DOHH2 (cell line): ENCODE data around the gene FASLG.
A peak's percentile ranks its signal among the peaks of the same experiment; 100 is the strongest.

Experiments used
- H3F3A ChIP-seq: fragments of 200-600 bp; sonication (generic), shearing (Covaris generic); 2 replicates; pipeline ENCODE4 v1.6.0; 2016; ENCODE audit warnings: antibody characterized with exemption, mild to moderate bottlenecking; ENCODE audit not compliant: control insufficient read depth, insufficient read depth
- H3K27ac ChIP-seq: fragments of 200-600 bp; sonication (generic); 2 replicates; pipeline ENCODE4 v1.5.1; 2014; ENCODE audit warnings: low read depth, mild to moderate bottlenecking, low read length, moderate library complexity
- H3K27me3 ChIP-seq: fragments of 200-600 bp; sonication (generic); 2 replicates; pipeline ENCODE4 v1.6.1; 2014; ENCODE audit warnings: mild to moderate bottlenecking, low read length, mixed read lengths; ENCODE audit not compliant: control insufficient read depth
- H3K36me3 ChIP-seq: fragments of 200-600 bp; sonication (generic); 2 replicates; pipeline ENCODE4 v1.6.1; 2014; ENCODE audit warnings: mild to moderate bottlenecking, low read length, moderate library complexity, mixed read lengths; ENCODE audit not compliant: control insufficient read depth
- H3K4me1 ChIP-seq: fragments of 200-600 bp; sonication (generic); 2 replicates; pipeline ENCODE4 v1.6.1; 2014; ENCODE audit warnings: mild to moderate bottlenecking, low read length, mixed read lengths; ENCODE audit not compliant: control insufficient read depth
- H3K4me2 ChIP-seq: fragments of 200-600 bp; sonication (generic); 2 replicates; pipeline ENCODE4 v1.6.0; 2014; ENCODE audit warnings: mild to moderate bottlenecking, low read length, moderate library complexity
- H3K4me3 ChIP-seq: fragments of 200-600 bp; sonication (generic); 2 replicates; pipeline ENCODE4 v1.5.1; 2014; ENCODE audit warnings: mild to moderate bottlenecking, low read length, mixed read lengths
- H3K79me2 ChIP-seq: fragments of 200-600 bp; sonication (generic); 2 replicates; pipeline ENCODE4 v1.6.1; 2014; ENCODE audit warnings: mild to moderate bottlenecking, low read length, mixed read lengths; ENCODE audit not compliant: control insufficient read depth
- H3K9me2 ChIP-seq: fragments of 200-600 bp; sonication (generic); replicated peaks from 2 replicates; pipeline ENCODE4 v1.6.1; 2014; ENCODE audit warnings: mild to moderate bottlenecking, low read length, mixed read lengths; ENCODE audit not compliant: control insufficient read depth
- H3K9me3 ChIP-seq: fragments of 200-600 bp; sonication (generic); 2 replicates; pipeline ENCODE4 v1.6.1; 2014; ENCODE audit warnings: antibody characterized with exemption, low read length, mixed read lengths; ENCODE audit not compliant: control insufficient read depth, insufficient read depth
- H4K20me1 ChIP-seq: fragments of 200-600 bp; sonication (generic); 2 replicates; pipeline ENCODE4 v1.6.0; 2014; ENCODE audit warnings: low read depth, mild to moderate bottlenecking, antibody characterized with exemption, low read length, moderate library complexity; ENCODE audit not compliant: control insufficient read depth, insufficient read depth
- EZH2phosphoT487 ChIP-seq: fragments of 200-600 bp; sonication (generic); IDR thresholded peaks from 2 replicates; pipeline ENCODE4 v1.6.1; 2017; ENCODE audit warnings: borderline replicate concordance, mild to moderate bottlenecking, antibody characterized with exemption, low read length, moderate library complexity, mixed read lengths
- TF ChIP-seq, protein P1 (sequence below): fragments of 200-600 bp; sonication (generic); IDR thresholded peaks from one replicate; pipeline ENCODE4 v1.5.1; 2014; ENCODE audit warnings: antibody characterized with exemption, mild to moderate bottlenecking, low read depth, low read length; ENCODE audit not compliant: poor library complexity, severe bottlenecking

Gene FASLG

DNA sequence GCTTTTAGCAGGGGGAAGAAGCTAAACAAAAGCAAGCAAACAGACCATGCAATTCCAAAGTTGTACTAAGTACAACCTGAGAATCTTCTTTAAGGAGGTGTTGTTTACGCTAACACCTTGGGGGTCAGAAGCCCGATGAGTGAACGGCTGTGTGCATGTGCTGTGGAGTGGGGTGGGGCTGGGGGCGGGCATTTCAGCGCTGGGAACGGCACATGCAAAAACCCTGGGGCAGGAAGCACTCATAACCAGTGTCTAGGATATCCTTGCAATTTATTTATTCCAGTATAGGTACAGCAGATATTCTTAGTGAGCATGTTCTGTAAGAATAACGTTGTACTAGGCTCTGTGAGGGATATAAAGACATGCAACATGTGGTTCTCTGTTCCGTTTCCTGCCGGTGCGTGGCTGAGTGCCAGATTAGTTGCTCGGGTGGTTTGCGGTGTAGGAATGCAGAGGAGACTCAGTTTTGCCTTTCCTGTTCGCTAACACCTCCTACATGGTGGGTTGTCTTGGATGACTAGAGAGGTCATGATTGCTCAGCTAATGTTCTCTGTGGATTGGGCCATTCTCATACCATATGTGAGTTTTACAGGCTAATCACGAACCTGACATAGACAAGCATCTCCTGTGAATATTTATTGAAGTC, 3.7 kb downstream of the FASLG start:
- H3K4me2 ChIP-seq = peak overlapping the region; percentile 47

GRCh38 chr1:172663732-172664131, 4.8 kb downstream of the FASLG start:
- no peak for TF ChIP-seq EZH2phosphoT487
- TF ChIP-seq, protein P1, sequence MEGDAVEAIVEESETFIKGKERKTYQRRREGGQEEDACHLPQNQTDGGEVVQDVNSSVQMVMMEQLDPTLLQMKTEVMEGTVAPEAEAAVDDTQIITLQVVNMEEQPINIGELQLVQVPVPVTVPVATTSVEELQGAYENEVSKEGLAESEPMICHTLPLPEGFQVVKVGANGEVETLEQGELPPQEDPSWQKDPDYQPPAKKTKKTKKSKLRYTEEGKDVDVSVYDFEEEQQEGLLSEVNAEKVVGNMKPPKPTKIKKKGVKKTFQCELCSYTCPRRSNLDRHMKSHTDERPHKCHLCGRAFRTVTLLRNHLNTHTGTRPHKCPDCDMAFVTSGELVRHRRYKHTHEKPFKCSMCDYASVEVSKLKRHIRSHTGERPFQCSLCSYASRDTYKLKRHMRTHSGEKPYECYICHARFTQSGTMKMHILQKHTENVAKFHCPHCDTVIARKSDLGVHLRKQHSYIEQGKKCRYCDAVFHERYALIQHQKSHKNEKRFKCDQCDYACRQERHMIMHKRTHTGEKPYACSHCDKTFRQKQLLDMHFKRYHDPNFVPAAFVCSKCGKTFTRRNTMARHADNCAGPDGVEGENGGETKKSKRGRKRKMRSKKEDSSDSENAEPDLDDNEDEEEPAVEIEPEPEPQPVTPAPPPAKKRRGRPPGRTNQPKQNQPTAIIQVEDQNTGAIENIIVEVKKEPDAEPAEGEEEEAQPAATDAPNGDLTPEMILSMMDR = no peak
- Histone ChIP-seq H3K27ac (no peak overlapping the region), H3K27me3 (0 out of 2 replicates have a peak, but pooled peaks cover 3% of the 10 kb centered on the region), H3K79me2 (no peaks in the 10 kb centered on the region), H3K4me2 (no peak overlapping the region), H3K9me3 (no peaks in the 10 kb centered on the region), H3F3A (no peaks in the 10 kb centered on the region), H3K36me3 (no peaks in the 10 kb centered on the region), H3K4me3 (no peak overlapping the region), H3K9me2 (no peaks in the 10 kb centered on the region), H4K20me1 (no peaks in the 10 kb centered on the region), H3K4me1 (peaks cover 9% of the 10 kb centered on the region)

More for the DNA sequence above, 3.7 kb downstream of the FASLG start:
- no peaks in the 10 kb centered on the region for H3F3A ChIP-seq
- no peaks in the 10 kb centered on the region for H4K20me1 ChIP-seq
- H3K27me3 ChIP-seq = 0 out of 2 replicates have a peak, but pooled peaks cover 3% of the 10 kb centered on the region
- no peaks in the 10 kb centered on the region for H3K9me2 ChIP-seq
- H3K27ac ChIP-seq = no peak overlapping the region
- H3K79me2 ChIP-seq = no peaks in the 10 kb centered on the region
- H3K9me3 ChIP-seq = no peaks in the 10 kb centered on the region
- no peaks in the 10 kb centered on the region for H3K36me3 ChIP-seq
- no peak for TF ChIP-seq EZH2phosphoT487
- TF ChIP-seq, protein P1 = no peak
- peak overlapping the region; percentile 30; the same call in 1 of the 2 replicates for H3K4me3 ChIP-seq
- peaks cover 9% of the 10 kb centered on the region for H3K4me1 ChIP-seq

- no peaks in the 10 kb centered on the region for H3K79me2 ChIP-seq
- H3K4me2 ChIP-seq = no peak overlapping the region
- H3K9me3 ChIP-seq = no peaks in the 10 kb centered on the region
- H3K27me3 ChIP-seq = no peaks in the 10 kb centered on the region
- H3K4me1 ChIP-seq = peaks cover under 1% of the 10 kb centered on the region
- TF ChIP-seq EZH2phosphoT487 = no peak
- TF ChIP-seq, protein P1 = no peak
- no peaks in the 10 kb centered on the region for H3K9me2 ChIP-seq
- H3K27ac ChIP-seq = no peak overlapping the region
- no peaks in the 10 kb centered on the region for H3F3A ChIP-seq
- no peak overlapping the region for H3K4me3 ChIP-seq
- no peaks in the 10 kb centered on the region for H3K36me3 ChIP-seq
- H4K20me1 ChIP-seq = no peaks in the 10 kb centered on the region
Measured at GRCh38 chr1:172668097-172668496, 9.2 kb downstream of the FASLG start.
